Brain microvascular endothelial cell (primary cell): Measurements from ENCODE around the gene WNK2.

ENCODE experiments used
- DNase-seq: peaks from one replicate; pipeline ENCODE4 v3.0.0-alpha.2; 2020
- H3K27ac ChIP-seq: fragments of 250-450 bp; sonication (Bioruptor Pico); 2 replicates; pipeline ENCODE4 v1.5.1; 2020; ENCODE audit warnings: mild to moderate bottlenecking, moderate library complexity
- H3K27me3 ChIP-seq: fragments of 250-450 bp; sonication (Bioruptor Pico); replicated peaks from 2 replicates; pipeline ENCODE4 v1.5.1; 2020; ENCODE audit warnings: mild to moderate bottlenecking
- H3K36me3 ChIP-seq: fragments of 250-450 bp; sonication (Bioruptor Pico); replicated peaks from 2 replicates; pipeline ENCODE4 v1.5.1; 2020; ENCODE audit warnings: mild to moderate bottlenecking
- H3K4me3 ChIP-seq: 2 replicates; pipeline ENCODE4 v1.5.1; 2011; ENCODE audit warnings: low read depth, mild to moderate bottlenecking, control low read depth, low read length, moderate library complexity
- CTCF ChIP-seq: IDR thresholded peaks from 2 replicates; pipeline ENCODE4 v1.5.1; 2011; ENCODE audit warnings: low read depth, mild to moderate bottlenecking, moderate library complexity, low read length, control low read depth, inconsistent platforms; ENCODE audit errors: missing control alignments
- in situ Hi-C: cut with HindIII; loops from 2 replicates; pipeline ENCODE4 v1.10.0; 2017; ENCODE audit warnings: low sequenced_read_pairs, low pct_ligation_motif_present

WNK2 gene

GRCh38 chr9:93180938-93181337 lies 3.0 kb upstream of the WNK2 start:
- H3K36me3 ChIP-seq = no peaks in the 10 kb centered on the region
- peaks cover 34% of the 10 kb centered on the region for H3K27me3 ChIP-seq
- in situ Hi-C loops = no loop called here
- TF ChIP-seq CTCF = no peak
- H3K4me3 ChIP-seq = no peak overlapping the region
- no peak overlapping the region for H3K27ac ChIP-seq
- no peak for DNase-seq

DNA sequence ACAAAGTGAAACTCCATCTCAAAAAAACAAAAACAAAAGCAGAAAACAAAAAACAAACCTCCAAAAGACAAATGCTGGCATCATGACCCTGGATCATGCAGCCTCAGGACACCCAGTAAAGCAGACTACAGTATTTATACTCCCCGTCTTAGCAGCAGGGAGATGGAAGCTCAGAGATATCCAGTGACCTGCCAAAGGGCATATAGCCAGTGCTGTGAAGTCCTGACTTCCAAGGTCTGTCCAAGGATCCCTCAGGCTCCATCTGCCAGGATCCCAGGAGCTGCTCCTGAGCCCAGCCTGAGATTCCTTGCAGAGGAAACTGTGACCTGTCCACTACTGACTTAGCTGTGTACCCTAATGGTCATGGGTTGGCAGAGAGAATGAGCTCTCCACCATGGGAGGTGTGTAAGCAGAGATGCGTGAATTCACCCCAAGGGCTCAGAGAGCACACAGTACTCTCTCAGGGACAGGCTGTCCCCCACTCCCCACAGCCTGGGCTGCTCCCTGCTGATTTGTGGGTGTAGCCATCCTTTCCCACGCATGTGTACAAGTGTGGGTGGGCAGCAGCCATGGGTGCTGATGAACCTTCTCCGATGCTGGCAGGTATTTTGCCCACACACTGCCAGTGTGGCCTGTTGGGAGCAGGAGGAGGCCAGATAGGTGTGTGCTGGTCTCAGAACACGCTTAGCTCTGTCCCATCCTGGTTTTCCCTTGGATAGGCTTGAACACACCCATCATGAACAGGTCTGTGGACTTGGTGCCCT lies 2.1 kb upstream of the WNK2 start:
- no peak for DNase-seq
- no peak for TF ChIP-seq CTCF
- H3K36me3 ChIP-seq = no peaks in the 10 kb centered on the region
- H3K27ac ChIP-seq = no peak overlapping the region
- no peak overlapping the region for H3K4me3 ChIP-seq
- H3K27me3 ChIP-seq = peaks cover 38% of the 10 kb centered on the region
- in situ Hi-C loops = no loop called here

- Histone ChIP-seq H3K27ac (no peak overlapping the region), H3K27me3 (peaks cover 40% of the 10 kb centered on the region), H3K4me3 (no peak overlapping the region), H3K36me3 (no peaks in the 10 kb centered on the region)
- TF ChIP-seq CTCF = no peak
- DNase-seq = no peak
- in situ Hi-C loops = no loop called here
Observed at GRCh38 chr9:93182572-93182971, 1.4 kb upstream of the WNK2 start.

DNA sequence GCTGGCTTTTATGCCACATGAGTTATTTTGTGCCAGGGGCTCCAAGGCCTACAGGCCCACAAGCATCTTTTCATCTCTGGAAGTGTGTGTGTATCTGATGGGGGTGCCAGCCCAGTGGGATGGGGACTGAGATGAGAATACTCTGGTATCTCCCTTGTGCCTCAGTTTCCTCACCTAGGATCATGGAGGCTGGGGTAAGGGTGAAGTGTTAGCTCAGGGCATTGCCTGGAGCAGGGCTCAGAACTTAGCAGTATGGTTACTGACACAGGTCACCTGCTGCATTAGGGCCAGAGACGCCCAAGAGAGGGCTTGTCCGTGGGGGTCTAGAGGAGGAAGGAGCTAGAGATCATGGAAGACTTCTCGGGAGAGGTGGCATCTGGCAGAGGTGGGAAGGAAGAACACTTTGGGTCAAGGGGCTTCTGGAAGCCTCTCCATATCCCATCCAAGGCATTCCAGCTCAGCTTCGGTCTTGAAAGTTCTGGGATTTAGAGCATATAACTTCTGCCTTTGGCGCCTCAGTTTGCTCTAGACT lies 742 bp upstream of the WNK2 start:
- in situ Hi-C loops = no loop called here
- DNase-seq = no peak
- H3K27me3 ChIP-seq = peaks cover 43% of the 10 kb centered on the region
- TF ChIP-seq CTCF = no peak
- H3K27ac ChIP-seq = no peak overlapping the region
- H3K36me3 ChIP-seq = no peaks in the 10 kb centered on the region
- H3K4me3 ChIP-seq = no peak overlapping the region

GRCh38 chr9:93184432-93185265 lies 710 bp downstream of the WNK2 start:
- H3K27me3 ChIP-seq = peaks cover 43% of the 10 kb centered on the region
- TF ChIP-seq CTCF = no peak
- in situ Hi-C loops = no loop called here
- DNase-seq = no peak
- no peaks in the 10 kb centered on the region for H3K36me3 ChIP-seq
- no peak overlapping the region for H3K27ac ChIP-seq
- no peak overlapping the region for H3K4me3 ChIP-seq
